ENCODE data around the gene CNKSR3.

CNKSR3 gene

DNA sequence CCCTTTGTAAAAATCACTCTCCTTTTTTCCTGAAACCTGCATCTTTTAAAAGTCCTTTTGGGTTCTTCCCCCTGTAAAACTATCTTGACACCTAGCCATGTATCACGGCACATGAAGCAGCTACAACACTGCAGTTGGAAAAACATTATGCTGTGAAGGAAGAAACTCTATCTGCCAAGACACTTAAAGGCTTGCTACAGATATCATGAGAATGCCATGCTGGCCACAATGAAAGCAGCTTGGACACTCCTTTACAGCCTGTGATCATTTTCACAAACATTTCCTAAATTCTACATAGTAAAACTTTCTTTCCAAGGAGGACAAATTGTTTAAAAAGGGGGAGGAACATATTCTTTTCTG lies 31.8 kb downstream of the CNKSR3 start:
- no peak for DNase-seq

DNA sequence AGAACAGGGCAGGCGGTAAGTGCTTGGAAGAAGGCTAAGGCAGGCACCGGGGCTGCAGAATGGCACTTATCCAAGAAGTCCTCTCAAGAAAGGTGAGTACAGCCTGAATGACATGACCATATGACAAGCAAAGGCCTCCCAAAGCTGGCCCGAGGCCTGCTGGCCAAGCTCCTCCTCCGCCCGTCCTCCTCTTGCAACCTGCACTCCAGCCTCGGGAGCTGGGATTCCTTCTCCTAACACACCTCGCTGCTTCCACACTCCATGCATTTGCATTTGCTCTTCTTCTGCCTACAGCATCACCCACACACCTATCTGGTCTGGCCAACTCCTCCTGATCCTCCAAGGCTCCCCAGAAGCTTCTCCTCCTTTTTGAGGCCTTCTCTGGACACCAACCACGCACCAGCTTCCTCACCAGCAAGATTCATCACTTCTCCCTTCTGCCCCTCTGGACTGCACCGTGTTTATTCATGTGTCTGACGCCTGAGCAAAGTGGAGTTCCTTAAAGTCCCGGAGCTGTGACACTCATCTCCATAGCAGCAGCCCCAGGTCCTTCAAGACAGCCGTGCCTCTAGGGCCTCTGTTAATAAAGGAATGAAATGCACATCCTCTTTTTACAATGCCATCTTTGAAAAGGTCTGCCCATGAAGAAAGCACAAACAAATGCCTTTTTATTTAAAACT lies 32.3 kb downstream of the CNKSR3 start:
- peak; percentile 64 to 81 for DNase-seq

DNA sequence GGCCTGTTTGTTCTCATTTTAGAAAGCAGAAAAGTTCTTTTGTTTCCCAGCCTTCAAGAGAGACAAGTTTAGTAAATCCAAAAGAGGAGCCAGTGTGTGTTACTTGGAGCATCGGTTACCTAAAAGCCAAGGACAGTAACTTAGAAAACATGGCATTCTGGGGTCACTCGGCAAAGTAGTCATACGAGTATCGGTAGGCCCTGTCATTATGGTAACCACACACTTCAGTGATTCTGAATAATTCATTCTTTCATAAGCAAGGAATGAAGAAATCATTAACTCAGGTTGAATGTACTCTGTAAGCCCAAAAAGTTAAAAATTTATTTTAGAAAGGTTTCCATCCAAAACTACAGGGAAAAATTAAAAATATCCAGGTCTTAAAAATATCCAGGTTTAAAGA lies 34.0 kb downstream of the CNKSR3 start:
- DNase-seq, result no peak

DNA sequence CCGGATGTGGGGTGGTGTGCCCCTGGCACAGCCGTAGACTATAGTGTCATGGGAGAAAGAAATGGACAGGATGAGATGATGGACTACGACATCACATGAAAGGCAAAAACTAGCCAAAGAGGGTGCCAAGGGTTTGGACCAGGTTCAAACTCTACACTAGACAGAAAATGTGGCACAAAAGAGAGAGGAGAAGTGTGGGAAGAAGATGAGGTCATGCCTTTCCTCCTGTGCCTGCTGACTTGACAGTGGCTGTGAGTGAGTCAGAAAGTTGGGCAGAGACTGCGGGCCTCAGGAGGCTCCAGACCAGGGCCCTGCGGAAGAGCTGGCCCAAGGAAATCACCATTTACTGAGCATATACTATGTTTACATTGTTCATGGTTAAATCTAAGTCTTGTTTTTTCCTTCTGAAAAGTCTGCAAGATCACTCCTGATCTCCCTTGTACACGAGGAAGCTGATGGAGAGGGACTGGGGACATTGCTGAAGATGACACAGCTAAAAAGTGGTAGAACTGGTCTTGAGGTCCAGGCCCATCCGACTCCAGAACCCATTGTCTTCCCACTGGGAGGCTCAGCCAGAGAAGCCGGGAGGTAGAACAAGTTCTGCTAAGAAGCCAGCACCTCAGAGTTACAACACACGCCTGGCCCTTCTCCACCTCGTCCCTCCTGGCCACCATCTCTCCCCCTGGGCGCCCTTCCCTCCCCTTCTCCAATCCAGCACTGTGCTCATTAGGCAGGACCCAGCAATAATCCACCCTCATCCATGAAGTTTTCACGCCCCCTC lies 35.6 kb downstream of the CNKSR3 start:
- peak; percentile 60 to 76 for DNase-seq

DNA sequence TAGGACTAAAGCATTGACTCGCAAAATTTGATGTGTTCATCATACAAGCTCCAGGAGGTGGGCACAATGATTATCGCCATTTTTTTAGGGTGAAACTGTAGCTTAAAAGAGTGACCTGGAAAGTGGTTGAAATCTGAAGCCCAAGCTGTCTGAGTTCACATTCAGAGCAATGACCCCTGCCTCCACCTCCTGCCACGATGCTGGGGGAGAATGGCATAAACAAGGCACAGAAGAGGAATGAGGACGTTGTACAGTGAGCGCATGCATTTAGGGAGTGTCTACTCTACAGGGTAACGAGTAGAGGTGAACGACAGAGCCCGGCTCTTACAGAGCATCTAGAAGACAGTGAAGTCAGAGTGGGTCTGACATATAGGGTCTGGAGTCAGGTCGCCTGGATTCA lies 37.2 kb downstream of the CNKSR3 start:
- no peak for DNase-seq

DNA sequence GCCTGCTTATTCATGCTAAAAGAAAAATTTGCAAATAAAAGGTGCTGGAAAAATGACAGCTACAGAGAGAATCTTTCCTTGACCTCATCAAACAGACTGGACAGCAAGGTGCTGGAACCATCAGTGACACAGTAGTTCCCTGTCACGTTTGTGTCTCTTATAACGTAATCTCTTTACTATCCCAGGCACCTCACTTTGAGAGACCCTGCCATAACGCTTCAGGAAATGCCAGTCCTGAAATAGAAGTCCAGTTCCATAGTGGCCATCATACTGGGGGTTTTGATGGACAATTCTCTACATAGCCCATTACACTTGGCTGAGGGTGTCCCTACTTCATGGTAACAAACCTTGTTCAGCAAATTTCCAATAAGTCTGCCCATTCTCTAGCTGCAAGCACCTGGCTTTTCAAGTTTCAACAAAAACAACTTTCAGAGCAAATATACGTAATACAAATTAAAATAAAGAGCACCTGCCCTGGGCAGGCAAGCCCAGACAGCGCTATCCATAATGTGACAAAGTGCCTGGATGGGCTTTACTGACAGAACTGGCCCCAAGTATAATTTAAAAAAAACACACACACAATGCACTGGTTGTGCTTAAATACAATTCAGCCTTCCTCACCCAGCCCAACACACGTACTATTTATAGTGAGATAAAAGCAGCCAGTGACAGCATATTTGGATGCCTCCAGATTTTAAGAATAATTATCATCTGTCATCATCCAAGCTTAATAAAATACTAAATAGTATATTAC lies 38.7 kb downstream of the CNKSR3 start:
- no peak for DNase-seq

GRCh38 chr6:154469306-154469935 lies 41.1 kb downstream of the CNKSR3 start:
- no peak for DNase-seq

DNA sequence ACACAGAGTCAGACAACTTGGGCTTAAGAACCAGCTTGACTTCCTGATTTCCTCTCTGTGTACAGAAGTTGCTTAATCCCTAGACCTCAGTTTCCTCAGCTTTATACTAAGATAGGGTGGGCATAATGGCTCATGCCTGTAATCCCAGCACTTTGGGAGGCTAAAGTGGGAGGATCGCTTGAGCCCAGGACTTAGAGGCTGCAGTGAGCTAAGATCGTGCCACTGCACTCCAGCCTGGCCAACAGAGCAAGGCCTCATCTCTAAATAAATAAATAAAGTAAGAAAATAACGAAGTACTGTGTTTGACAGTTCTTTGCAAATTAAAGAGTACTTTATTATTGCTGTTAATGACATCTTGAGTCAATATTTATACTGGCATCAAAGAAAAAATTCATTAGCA lies 41.7 kb downstream of the CNKSR3 start:
- DNase-seq, result peak in 1 of 2 donors; percentile 1

DNA sequence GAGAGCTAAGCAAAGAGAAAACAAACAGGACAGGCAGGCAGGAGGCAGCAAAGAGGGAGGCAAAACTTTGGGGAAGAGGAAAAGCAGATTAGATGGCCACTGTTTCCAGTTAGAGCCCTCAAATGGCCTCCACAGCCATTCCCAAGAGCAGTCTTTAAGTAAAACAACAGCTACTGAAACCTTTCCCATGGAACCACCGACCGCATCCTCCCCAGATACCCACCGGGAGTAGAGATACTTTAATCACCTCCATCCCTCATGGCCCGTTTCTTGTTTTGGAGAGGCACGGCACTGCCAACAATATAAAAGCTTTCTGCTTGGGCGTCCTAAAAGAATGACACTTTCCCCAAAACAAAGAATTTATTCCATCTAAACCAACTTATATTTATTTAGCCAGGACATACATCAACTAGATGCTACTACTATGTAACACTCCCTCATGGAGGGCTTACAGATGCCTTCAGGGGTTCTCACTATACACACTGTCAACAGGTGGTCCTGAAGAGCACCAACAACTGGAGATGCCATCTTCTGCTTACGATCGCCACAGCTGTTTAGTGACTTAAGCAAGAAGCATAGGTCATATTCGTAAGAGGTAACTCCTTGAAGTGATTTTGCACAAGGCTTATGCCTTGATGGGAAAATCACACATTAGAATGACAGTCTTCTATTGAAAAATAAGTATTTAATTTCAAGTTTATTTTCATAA lies 43.4 kb downstream of the CNKSR3 start:
- DNase-seq, result no peak

GRCh38 chr6:154466139-154466538 lies 44.3 kb downstream of the CNKSR3 start:
- no peak for DNase-seq

- DNase-seq, result no peak
Measured at GRCh38 chr6:154463573-154464419, 46.7 kb downstream of the CNKSR3 start.

DNA sequence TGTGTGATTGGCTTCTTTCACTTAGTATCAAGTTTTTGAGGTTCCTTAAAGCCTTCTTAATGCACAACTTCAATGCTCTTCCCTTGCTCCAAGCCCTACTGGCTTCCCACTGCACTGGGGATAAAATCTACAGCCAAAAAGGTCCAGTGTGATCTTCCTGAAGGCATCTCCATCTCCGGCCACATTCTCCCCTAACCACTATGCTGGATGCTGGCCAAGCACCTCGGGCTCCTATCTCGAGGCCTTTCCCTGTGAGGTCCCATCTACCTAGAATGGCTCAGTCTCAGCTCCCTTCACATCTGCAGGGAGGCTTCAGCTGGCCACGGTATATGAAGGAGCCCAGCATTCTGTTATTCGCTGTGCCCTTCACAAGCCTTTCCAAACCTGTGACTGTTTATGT lies 48.1 kb downstream of the CNKSR3 start:
- DNase-seq, result no peak

GRCh38 chr6:154461348-154461747 lies 49.1 kb downstream of the CNKSR3 start:
- no peak for DNase-seq

DNA sequence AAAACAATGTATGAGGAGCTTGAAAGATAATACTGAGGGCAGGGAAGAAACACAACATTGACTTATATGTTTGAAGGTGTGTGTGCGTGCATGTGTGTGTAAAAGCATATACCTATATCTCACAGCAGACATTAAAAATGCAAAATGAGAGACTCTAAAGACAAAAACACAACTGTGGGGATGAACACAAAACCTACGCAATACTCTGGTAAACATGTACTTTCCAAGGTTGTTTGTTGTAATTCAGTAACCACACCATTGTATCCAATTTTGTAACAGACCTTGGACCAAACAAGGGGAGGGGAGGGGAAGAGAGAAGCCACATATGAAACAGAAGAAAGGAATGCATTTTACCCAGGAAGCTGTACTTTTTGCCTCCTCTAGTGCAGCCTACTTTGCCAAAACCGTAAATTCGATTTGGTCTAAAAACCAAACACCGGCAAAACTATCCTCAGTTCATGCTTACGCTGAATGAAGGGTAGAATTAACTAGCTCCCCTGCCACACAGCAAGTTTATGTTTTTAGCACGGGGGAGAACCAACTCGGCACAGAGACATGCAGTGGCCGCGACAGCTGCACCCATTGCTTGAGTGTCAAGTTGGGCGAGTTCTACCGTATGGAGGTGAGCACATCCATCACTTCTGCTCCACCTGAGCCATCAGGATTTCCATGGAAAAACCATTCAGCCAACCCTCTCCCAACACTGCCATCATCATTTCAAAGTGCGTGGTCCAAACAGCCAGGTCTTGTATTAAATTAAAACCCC lies 50.0 kb downstream of the CNKSR3 start:
- no peak for DNase-seq

GRCh38 chr6:154459513-154459912 lies 51.0 kb downstream of the CNKSR3 start:
- DNase-seq, result no peak

DNA sequence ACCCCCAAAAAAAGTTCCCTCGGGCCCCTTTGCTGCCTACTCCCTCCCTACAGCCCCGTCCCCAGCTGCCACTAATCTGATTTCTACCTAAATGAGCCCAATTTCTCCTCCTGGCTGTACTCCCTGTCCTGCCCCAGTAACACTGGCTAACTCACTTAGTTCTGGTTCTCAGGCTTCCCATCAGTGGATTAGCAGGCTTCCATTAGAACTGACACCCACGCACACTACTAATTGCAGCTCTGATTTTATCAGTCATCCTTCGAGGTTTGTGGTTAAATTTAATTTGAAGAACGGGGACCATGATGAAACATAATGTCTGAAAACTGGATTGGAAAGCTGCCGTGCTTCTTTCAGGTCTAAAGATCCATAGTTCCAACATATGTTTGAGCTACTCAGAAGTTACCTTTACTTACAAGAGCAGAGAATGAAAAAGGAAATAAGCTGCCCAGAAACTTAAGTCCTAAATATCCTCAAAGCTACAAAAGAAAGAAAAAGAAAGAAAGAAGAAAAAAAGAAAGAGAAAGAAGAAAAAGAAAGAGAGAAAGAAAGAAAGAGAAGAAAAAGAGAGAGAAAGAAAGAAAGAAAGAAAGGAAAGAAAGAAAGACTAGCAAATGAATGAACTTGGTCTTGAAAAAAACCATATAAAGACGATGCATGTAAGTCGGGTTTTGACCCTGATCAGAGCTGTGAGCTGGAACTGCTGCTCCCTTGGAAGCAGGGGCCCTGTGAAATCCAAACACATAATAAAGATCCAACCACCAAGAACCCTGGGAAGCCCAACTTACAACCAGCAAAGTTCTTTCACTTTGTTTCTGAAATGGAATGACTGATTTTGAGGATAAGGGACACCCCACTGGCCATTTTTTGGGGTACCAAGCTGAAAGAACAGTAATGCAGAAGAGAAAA lies 51.7 kb downstream of the CNKSR3 start:
- no peak for DNase-seq

- DNase-seq, result no peak
Measured at GRCh38 chr6:154457881-154458284, 52.6 kb downstream of the CNKSR3 start.

- no peak for DNase-seq
Measured at GRCh38 chr6:154457046-154457713, 53.3 kb downstream of the CNKSR3 start.

GRCh38 chr6:154453329-154453728 lies 57.2 kb downstream of the CNKSR3 start:
- no peak for DNase-seq
